ENCODE measurements around the gene CRISPLD2. TPM values are rescaled to one million over a fixed set of nuclear protein-coding genes. Genes with fewer than 3 reads are reported as not detected.

CRISPLD2 gene
- total RNA-seq, 1 donor from 2014 or later, result 17.8 TPM

GRCh38 chr16:84818989-84819643, 669 bp upstream of the CRISPLD2 start:
- DNase-seq (ENCODE audit: extremely low spot score, unreplicated experiment), result no peak
- TF ChIP-seq CTCF (conservative IDR thresholded peaks at IDR 0.05), result no peak
- H3K4me1 Mint-ChIP-seq (ENCODE audit: unreplicated experiment), result peaks cover 28% of the 10 kb centered on the region
- peak overlapping the region; percentile 77 for H3K4me3 Mint-ChIP-seq
- H3K9me3 Mint-ChIP-seq, result no peaks in the 10 kb centered on the region
- no peaks in the 10 kb centered on the region for H3K36me3 Mint-ChIP-seq
- H3K27ac Mint-ChIP-seq, result peak overlapping the region; percentile 85
- peaks cover 20% of the 10 kb centered on the region for H3K27me3 Mint-ChIP-seq

GRCh38 chr16:84820305-84820684, 510 bp downstream of the CRISPLD2 start:
- Mint-ChIP-seq H3K4me3 (peak overlapping the region; percentile 92), H3K9me3 (no peaks in the 10 kb centered on the region), H3K36me3 (no peaks in the 10 kb centered on the region), H3K4me1 (ENCODE audit: unreplicated experiment) (peaks cover 28% of the 10 kb centered on the region), H3K27me3 (peaks cover 17% of the 10 kb centered on the region), H3K27ac (peak overlapping the region; percentile 91)
- DNase-seq (ENCODE audit: extremely low spot score, unreplicated experiment), result no peak
- TF ChIP-seq CTCF (conservative IDR thresholded peaks at IDR 0.05), result no peak

- DNase-seq (ENCODE audit: extremely low spot score, unreplicated experiment), result no peak
- H3K36me3 Mint-ChIP-seq, result no peaks in the 10 kb centered on the region
- H3K9me3 Mint-ChIP-seq, result no peaks in the 10 kb centered on the region
- H3K4me3 Mint-ChIP-seq, result peak overlapping the region; percentile 92
- no peak for TF ChIP-seq CTCF (conservative IDR thresholded peaks at IDR 0.05)
- H3K4me1 Mint-ChIP-seq (ENCODE audit: unreplicated experiment), result peaks cover 28% of the 10 kb centered on the region
- H3K27me3 Mint-ChIP-seq, result peaks cover 17% of the 10 kb centered on the region
- peak overlapping the region; percentile 91 for H3K27ac Mint-ChIP-seq
Measured at GRCh38 chr16:84820771-84821170, 986 bp downstream of the CRISPLD2 start.

GRCh38 chr16:84821179-84821578, 1.4 kb downstream of the CRISPLD2 start:
- no peak for TF ChIP-seq CTCF (conservative IDR thresholded peaks at IDR 0.05)
- Mint-ChIP-seq H3K4me3 (peak overlapping the region; percentile 92), H3K9me3 (no peaks in the 10 kb centered on the region), H3K4me1 (ENCODE audit: unreplicated experiment) (peaks cover 28% of the 10 kb centered on the region), H3K27me3 (peaks cover 17% of the 10 kb centered on the region), H3K27ac (no peak overlapping the region), H3K36me3 (no peaks in the 10 kb centered on the region)
- DNase-seq (ENCODE audit: extremely low spot score, unreplicated experiment), result no peak

GRCh38 chr16:84821728-84822689, 2.2 kb downstream of the CRISPLD2 start:
- Mint-ChIP-seq H3K4me1 (ENCODE audit: unreplicated experiment) (peaks cover 28% of the 10 kb centered on the region), H3K27me3 (peaks cover 17% of the 10 kb centered on the region), H3K36me3 (no peaks in the 10 kb centered on the region), H3K27ac (no peak overlapping the region), H3K4me3 (peak overlapping the region; percentile 92), H3K9me3 (no peaks in the 10 kb centered on the region)
- no peak for TF ChIP-seq CTCF (conservative IDR thresholded peaks at IDR 0.05)
- no peak for DNase-seq (ENCODE audit: extremely low spot score, unreplicated experiment)
